Activated CD8-positive, alpha-beta T cell treated with anti-CD3 and anti-CD28 coated beads, Interleukin-2, amount 10 ng/mL, durations not matched to agents 7 days and 5 days (primary cell): Measurements from ENCODE around the gene CCNQ. TPM values are rescaled to one million over a fixed set of nuclear protein-coding genes. Genes with fewer than 3 reads are reported as not detected.
"Not testable (repeated sequence)": the region's sequence is repeated elsewhere in the genome, so short reads cannot be mapped to it uniquely, and the experiment has no call there.

Experiments
- ATAC-seq: fragments of 150-1000 bp; cut with Tn5 transposase; one replicate; pipeline ENCODE4 v1.10.0; 2021; ENCODE audit warnings: moderate library complexity
- CTCF ChIA-PET: fragments of 350-600 bp; sonication (Branson Sonifier 250); formaldehyde crosslinking; loops from one replicate; lab custom pipeline; 2021; ENCODE audit warnings: antibody characterized with exemption; lab: Charles Lee
- POLR2A ChIA-PET: fragments of 350-600 bp; sonication (Branson Sonifier 250); formaldehyde crosslinking; loops from one replicate; lab custom pipeline; 2021; ENCODE audit warnings: antibody characterized with exemption; lab: Charles Lee
- DNase-seq: peaks from one replicate; pipeline ENCODE4 v3.0.0-alpha.2; 2020
- H3K27ac Mint-ChIP-seq: one replicate; pipeline ENCODE4 v1.8.0; 2021; ENCODE audit warnings: mild to moderate bottlenecking, mixed read lengths
- H3K27me3 Mint-ChIP-seq: one replicate; pipeline ENCODE4 v1.8.0; 2021; ENCODE audit warnings: low read depth, mixed read lengths
- H3K36me3 Mint-ChIP-seq: one replicate; pipeline ENCODE4 v1.8.0; 2021; ENCODE audit warnings: low read depth, mixed read lengths
- H3K4me1 Mint-ChIP-seq: one replicate; pipeline ENCODE4 v1.8.0; 2021; ENCODE audit warnings: low read depth, mixed read lengths
- H3K4me3 Mint-ChIP-seq: one replicate; pipeline ENCODE4 v1.8.0; 2021; ENCODE audit warnings: mild to moderate bottlenecking, mixed read lengths
- H3K9me3 Mint-ChIP-seq: one replicate; pipeline ENCODE4 v1.8.0; 2022; ENCODE audit warnings: mixed read lengths; ENCODE audit not compliant: insufficient read depth
- total RNA-seq, 2 experiments: library from RNA; stranded (reverse); gene quantifications; one replicate each; pipeline ENCODE4 v1.2.3, GENCODE V29; 2021

CCNQ gene
- total RNA-seq, 2 experiments from 2014 or later = 23.9 to 24.5 TPM

DNA sequence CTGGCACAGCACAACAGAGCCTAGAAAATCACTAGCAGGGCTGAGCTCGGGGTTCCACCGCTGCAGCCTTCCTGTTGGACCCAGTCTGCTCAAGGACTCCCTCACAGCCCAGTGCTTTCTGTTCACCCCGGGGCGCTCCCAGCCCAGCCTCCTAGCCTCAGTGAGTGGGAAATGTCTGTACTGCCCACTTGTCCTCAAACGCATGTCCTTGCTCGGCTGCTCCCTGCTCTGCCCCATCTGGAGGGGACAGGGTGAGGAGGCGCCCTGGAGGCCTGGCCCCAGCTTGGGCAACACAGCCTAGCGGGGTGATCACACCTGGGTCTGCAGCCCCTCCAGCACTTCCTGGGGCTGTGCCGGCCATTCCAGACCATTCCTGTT, 11.9 kb upstream of the CCNQ start:
- peaks cover 10% of the 10 kb centered on the region for H3K4me1 Mint-ChIP-seq
- peaks cover 7% of the 10 kb centered on the region for H3K27me3 Mint-ChIP-seq
- H3K36me3 Mint-ChIP-seq = no peaks in the 10 kb centered on the region
- peak overlapping the region; percentile 51 for H3K4me3 Mint-ChIP-seq
- ATAC-seq (no peak), DNase-seq (no peak)
- H3K9me3 Mint-ChIP-seq = no peaks in the 10 kb centered on the region
- POLR2A ChIA-PET = no interaction called here
- H3K27ac Mint-ChIP-seq = no peak overlapping the region
- CTCF ChIA-PET = interaction anchor here (0.6 to 2.2 kb wide), 2 partner anchors 20 to 38 kb away, joined by 3 to 12 read pairs; partner anchors contain the start of gene DUSP9

DNA sequence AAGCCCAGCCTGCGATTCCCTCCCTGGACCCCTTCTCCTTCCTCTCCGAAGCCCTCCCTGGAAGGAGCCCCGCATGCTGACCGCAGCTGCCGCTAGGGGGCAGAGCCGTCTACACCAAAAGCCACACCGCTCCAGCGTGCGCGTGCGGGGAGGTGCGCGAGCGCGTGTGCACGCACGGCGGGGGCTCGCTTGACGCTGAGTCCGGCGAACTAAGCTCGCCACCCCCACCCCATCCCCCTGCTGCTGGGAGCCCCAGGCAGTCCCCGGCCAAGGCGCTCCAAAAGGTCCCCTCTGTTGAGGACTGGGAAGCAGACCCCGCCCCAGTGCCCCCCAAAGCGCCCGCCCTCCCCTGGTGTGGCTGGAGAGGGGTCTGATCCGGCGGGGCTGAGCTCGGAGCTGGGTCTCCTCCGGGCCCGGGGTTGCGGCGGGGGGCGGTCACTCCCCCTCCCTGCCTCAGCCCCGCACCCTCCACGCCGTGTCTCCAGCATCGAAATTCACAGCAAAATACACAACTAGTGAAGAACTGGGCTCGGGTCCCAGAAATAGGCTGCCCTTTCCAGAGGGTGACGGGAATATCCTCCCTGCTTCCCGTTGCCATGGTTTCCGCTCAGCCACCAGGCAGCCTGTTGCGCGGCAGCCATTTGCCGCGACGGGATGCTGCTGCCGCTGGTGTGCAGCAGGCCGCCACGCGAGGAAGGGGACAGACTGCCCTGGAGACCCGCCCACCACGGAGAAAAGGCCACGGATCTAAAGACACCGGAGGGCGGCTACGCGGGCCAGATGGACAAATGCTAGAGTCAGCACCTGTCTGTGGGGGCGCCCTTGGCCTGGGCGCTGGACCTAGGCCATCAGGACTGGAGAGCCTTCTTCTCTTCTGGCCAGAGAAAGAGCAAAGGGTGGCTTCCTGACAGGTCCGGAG, 11.2 kb upstream of the CCNQ start:
- no peaks in the 10 kb centered on the region for H3K36me3 Mint-ChIP-seq
- POLR2A ChIA-PET = no interaction called here
- DNase-seq = peak; percentile 76
- no peaks in the 10 kb centered on the region for H3K9me3 Mint-ChIP-seq
- peak; percentile 97 for ATAC-seq
- CTCF ChIA-PET = interaction anchor here (0.6 to 2.2 kb wide), 11 partner anchors 10 to 59 kb away, joined by 3 to 12 read pairs (median 4); partner anchors contain the start of genes CCNQ and DUSP9
- no peak overlapping the region for H3K27ac Mint-ChIP-seq
- peaks cover 10% of the 10 kb centered on the region for H3K4me1 Mint-ChIP-seq
- H3K27me3 Mint-ChIP-seq = peaks cover 7% of the 10 kb centered on the region
- peak overlapping the region; percentile 51 for H3K4me3 Mint-ChIP-seq

- H3K4me1 Mint-ChIP-seq = peaks cover 11% of the 10 kb centered on the region
Measured at GRCh38 chrX:153608806-153609205, 9.9 kb upstream of the CCNQ start.

DNA sequence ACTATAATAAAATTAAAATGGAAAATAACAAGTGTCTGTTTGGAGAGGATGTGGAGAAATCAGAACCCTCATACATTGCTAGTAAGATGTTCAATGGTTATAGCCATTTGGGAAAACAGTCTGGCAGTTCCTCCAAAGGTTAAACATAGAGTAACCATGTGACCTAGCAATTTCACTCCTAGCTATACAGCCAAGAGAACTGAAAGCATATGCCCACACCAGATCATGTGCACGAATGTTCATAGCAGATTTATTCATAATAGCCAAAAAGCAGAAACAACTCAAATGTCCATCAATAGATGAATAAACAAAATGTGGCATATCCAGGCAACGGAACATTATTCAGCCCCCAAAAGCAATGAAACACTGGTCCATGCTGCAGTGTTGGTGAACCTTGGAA, 9.4 kb upstream of the CCNQ start:
- Mint-ChIP-seq H3K4me3 (no peak overlapping the region), H3K27ac (no peak overlapping the region), H3K36me3 (no peaks in the 10 kb centered on the region), H3K9me3 (no peaks in the 10 kb centered on the region), H3K4me1 (peaks cover 13% of the 10 kb centered on the region), H3K27me3 (peaks cover 7% of the 10 kb centered on the region)
- POLR2A ChIA-PET = interaction anchor here (0.9 kb wide), 1 partner anchor 36 kb away, joined by 3 read pairs; no protein-coding TSS in a partner anchor
- CTCF ChIA-PET = no interaction called here
- DNase-seq = no peak
- ATAC-seq = no peak

More at GRCh38 chrX:153608806-153609205, 9.9 kb upstream of the CCNQ start:
- DNase-seq (no peak), ATAC-seq (no peak)
- H3K4me3 Mint-ChIP-seq = no peak overlapping the region
- CTCF ChIA-PET = interaction anchor here (0.7 to 2.2 kb wide), 8 partner anchors 9 to 60 kb away, joined by 3 to 12 read pairs (median 4); partner anchors contain the start of genes CCNQ and DUSP9
- no peaks in the 10 kb centered on the region for H3K36me3 Mint-ChIP-seq
- peaks cover 7% of the 10 kb centered on the region for H3K27me3 Mint-ChIP-seq
- POLR2A ChIA-PET = no interaction called here
- no peak overlapping the region for H3K27ac Mint-ChIP-seq
- no peaks in the 10 kb centered on the region for H3K9me3 Mint-ChIP-seq

- H3K27ac Mint-ChIP-seq = no peak overlapping the region
- ATAC-seq = no peak
- H3K4me3 Mint-ChIP-seq = no peak overlapping the region
- DNase-seq = no peak
- H3K27me3 Mint-ChIP-seq = peaks cover 7% of the 10 kb centered on the region
- POLR2A ChIA-PET = interaction anchor here (1.1 kb wide), 1 partner anchor 8 kb away, joined by 3 read pairs; no protein-coding TSS in a partner anchor
- CTCF ChIA-PET = interaction anchor here (1.0 to 2.1 kb wide), 6 partner anchors 40 to 67 kb away, joined by 3 to 6 read pairs (median 3); no protein-coding TSS in a partner anchor
- H3K36me3 Mint-ChIP-seq = no peaks in the 10 kb centered on the region
- peaks cover 13% of the 10 kb centered on the region for H3K4me1 Mint-ChIP-seq
- no peaks in the 10 kb centered on the region for H3K9me3 Mint-ChIP-seq
Measured at GRCh38 chrX:153606503-153606902, 7.6 kb upstream of the CCNQ start.

DNA sequence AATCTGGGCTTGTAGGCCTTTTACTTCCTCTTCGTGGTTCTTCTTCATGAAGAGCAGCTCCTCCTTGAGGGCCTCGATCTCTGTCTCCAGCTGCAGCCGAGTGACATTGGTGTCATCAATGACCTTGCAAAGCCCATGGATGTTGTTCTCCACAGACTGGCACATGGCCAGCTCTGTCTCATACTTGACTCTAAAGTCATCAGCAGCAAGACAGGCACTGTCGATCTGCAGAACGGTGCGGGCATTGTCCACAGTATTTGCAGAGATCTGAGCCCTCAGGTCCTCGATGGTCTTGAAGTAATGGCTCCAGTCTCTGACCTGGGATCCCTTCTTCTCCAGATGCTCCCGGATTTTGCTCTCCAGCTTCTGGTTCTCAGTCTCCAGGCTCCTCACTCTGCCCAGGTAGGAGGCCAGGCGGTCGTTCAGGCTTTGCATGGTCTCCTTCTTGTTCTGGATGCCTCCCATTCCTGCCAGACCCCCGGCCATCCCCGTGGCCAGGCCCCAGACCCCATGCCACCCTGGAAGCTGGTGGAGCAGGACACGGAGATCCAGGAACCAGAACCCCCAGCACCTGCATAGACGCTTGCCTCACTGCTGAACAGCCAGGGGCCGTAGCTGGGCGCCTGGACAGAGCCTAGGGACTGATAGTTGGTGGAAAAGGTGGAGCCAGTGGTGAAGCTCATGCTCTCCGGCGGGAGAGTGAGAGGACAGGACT, 5.9 kb upstream of the CCNQ start:
- ATAC-seq, H3K9me3 Mint-ChIP-seq, POLR2A ChIA-PET, H3K4me3 Mint-ChIP-seq, H3K27me3 Mint-ChIP-seq, H3K36me3 Mint-ChIP-seq, DNase-seq, H3K27ac Mint-ChIP-seq: not testable (repeated sequence)
- CTCF ChIA-PET = interaction anchor here (0.8 to 2.1 kb wide), 5 partner anchors 38 to 85 kb away, joined by 3 to 6 read pairs (median 3); no protein-coding TSS in a partner anchor
- H3K4me1 Mint-ChIP-seq = peaks cover 14% of the 10 kb centered on the region

DNA sequence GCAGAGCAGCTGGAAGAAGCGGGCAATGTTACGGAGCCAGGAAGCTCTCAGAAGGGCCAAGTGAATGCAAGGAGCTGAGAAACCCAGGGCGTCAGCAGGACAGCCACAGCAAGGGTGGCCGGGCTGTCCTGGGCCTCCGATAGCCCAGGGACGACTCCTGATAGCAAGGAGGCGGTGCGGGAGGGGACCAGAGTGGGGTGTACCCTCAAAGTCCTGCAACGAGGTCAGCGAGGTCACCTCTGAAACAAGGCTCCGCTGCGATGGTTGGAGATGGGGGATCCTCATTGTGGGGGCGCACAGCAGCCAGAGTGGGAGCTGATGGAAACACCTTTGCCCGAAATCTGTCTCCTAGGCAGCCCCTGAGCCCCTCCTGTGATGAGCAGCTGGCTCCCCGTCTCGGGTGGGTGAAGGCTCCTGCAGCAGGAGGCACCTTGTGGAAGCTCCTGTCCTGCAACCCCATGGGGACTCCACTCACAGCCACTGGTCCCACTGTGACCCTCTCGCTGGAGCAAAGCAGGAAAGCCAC, 4.3 kb upstream of the CCNQ start:
- DNase-seq = no peak
- no peak overlapping the region for H3K27ac Mint-ChIP-seq
- H3K4me3 Mint-ChIP-seq = no peak overlapping the region
- no peaks in the 10 kb centered on the region for H3K36me3 Mint-ChIP-seq
- peaks cover 14% of the 10 kb centered on the region for H3K4me1 Mint-ChIP-seq
- ChIA-PET POLR2A (no interaction called here), CTCF (interaction anchor here (1.6 kb wide), 1 partner anchor 65 kb away, joined by 4 read pairs; no protein-coding TSS in a partner anchor)
- ATAC-seq = no peak
- peaks cover 2% of the 10 kb centered on the region for H3K27me3 Mint-ChIP-seq
- no peaks in the 10 kb centered on the region for H3K9me3 Mint-ChIP-seq

DNA sequence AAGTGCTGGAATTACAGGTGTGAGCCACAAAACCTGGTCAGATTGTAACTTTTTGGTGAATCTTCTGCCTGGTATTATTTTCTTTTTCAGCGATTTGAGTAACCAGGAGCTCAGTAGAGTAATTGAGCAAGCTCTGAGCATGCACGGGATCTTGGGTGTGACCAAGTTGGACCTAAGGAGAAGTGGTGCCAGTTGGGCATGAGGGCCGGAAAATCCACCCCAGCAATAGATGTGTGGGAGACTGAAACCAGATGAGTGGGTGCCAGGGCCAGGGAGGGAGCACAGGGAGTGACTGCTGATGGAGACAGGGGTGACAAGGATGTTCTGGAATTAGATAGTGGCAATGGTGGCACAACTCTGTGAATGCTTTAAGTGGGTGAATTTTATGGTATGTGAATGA, 3.7 kb upstream of the CCNQ start:
- ChIA-PET CTCF (interaction anchor here (1.6 kb wide), 1 partner anchor 65 kb away, joined by 4 read pairs; no protein-coding TSS in a partner anchor), POLR2A (no interaction called here)
- H3K36me3 Mint-ChIP-seq = no peaks in the 10 kb centered on the region
- H3K4me1 Mint-ChIP-seq = peaks cover 19% of the 10 kb centered on the region
- no peak overlapping the region for H3K4me3 Mint-ChIP-seq
- no peaks in the 10 kb centered on the region for H3K9me3 Mint-ChIP-seq
- no peak for ATAC-seq
- H3K27me3 Mint-ChIP-seq = peaks cover 2% of the 10 kb centered on the region
- DNase-seq = no peak
- H3K27ac Mint-ChIP-seq = no peak overlapping the region

DNA sequence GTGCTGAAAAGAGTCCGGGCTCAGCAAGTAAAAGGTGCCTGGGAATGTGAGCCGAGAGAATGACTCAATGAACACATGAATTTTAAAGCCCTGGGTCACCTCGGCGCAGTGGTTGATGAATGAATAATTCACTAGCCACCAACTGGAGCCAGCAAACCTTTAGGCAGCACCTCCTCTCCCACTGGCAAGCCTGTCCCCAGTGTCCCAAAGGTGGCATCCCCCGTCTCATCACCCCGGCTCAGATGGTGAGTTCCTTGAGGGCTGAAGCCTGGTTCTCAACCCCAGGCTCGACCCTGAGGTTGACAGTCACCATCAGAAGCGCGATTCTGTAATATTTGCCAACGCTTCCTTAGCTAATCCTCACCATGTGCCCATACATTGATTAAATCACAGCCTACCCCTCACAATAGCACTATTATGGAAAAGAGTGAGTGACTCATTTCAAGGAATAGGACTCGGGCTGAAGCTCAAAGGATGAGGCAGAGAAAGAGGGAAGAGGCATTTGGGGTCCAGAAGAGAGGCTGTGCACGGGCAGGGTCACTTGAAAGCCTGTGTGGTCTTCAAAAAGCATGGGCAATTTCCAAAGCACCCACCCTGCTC, 2.7 kb upstream of the CCNQ start:
- no peaks in the 10 kb centered on the region for H3K36me3 Mint-ChIP-seq
- POLR2A ChIA-PET = no interaction called here

DNA sequence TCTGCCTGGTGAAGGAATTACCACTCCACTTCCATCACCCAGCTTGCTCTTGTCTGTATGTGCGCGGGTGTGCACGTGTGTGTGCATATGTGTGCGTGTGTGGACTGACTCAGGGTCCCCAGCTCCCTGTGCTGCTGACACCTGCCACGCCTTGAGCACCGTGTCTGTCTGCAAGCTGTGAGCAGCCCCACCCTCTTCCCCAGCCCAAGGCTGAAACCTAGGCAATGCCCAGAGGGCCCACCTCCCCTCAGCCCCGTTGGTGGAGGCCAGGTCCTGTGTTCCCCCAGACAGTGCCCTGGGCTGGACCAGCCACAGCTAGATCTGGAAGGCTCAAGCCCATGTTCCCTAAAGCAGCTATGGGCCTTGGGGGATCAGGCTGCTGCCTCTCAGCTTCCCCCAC, 2.0 kb upstream of the CCNQ start:
- Mint-ChIP-seq H3K4me3 (peak overlapping the region; percentile 38), H3K27ac (no peak overlapping the region), H3K9me3 (no peaks in the 10 kb centered on the region), H3K36me3 (peaks cover under 1% of the 10 kb centered on the region), H3K4me1 (peaks cover 31% of the 10 kb centered on the region), H3K27me3 (no peaks in the 10 kb centered on the region)
- DNase-seq = no peak
- ATAC-seq = no peak
- ChIA-PET POLR2A (no interaction called here), CTCF (interaction anchor here (1.2 to 3.1 kb wide), 5 partner anchors 9 to 642 kb away, joined by 3 to 11 read pairs (median 5); no protein-coding TSS in a partner anchor)

More for the DNA sequence above, 2.7 kb upstream of the CCNQ start:
- Mint-ChIP-seq H3K27me3 (no peaks in the 10 kb centered on the region), H3K9me3 (no peaks in the 10 kb centered on the region), H3K27ac (no peak overlapping the region), H3K4me1 (peaks cover 28% of the 10 kb centered on the region), H3K4me3 (no peak overlapping the region)
- DNase-seq (no peak), ATAC-seq (no peak)
- CTCF ChIA-PET = interaction anchor here (1.2 to 3.1 kb wide), 3 partner anchors 8 to 47 kb away, joined by 3 to 11 read pairs (median 5); no protein-coding TSS in a partner anchor

DNA sequence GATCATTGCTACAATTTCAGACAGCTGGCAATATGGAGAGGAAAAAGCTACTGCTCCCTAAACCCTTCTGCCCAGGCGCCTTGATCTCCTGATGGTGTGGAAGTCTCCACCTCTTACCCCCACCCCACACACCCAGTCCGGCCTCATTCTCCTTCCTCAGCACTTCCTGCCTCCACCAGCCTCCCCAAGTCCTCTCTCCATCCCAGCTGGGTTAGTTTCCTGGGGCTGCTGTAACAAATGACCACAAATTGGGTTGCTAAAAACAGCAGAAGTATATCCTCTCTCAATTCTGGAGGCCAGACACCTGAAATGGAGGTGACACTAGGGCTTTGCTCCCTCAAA, 1.1 kb upstream of the CCNQ start:
- ChIA-PET CTCF (interaction anchor here (1.2 to 3.1 kb wide), 6 partner anchors 9 to 642 kb away, joined by 3 to 11 read pairs (median 6); no protein-coding TSS in a partner anchor), POLR2A (no interaction called here)
- ATAC-seq (no peak), DNase-seq (peak; percentile 33)
- H3K4me3 Mint-ChIP-seq = peak overlapping the region; percentile 84
- no peaks in the 10 kb centered on the region for H3K9me3 Mint-ChIP-seq
- H3K27ac Mint-ChIP-seq = peak overlapping the region; percentile 79
- no peaks in the 10 kb centered on the region for H3K27me3 Mint-ChIP-seq
- H3K4me1 Mint-ChIP-seq = peaks cover 31% of the 10 kb centered on the region
- H3K36me3 Mint-ChIP-seq = peaks cover 7% of the 10 kb centered on the region
